Measurements from ENCODE around the gene SLX9.

SLX9 gene

GRCh38 chr21:44898011-44898488 lies 41.8 kb upstream of the SLX9 start:
- WGBS: 85% methylated on average over 13 of the region's 13 CpGs

GRCh38 chr21:44898851-44899767 lies 40.7 kb upstream of the SLX9 start:
- Histone ChIP-seq H3K14ac (ENCODE audit: low read length in 2 of 2) (no peak overlapping the region), H3K4me1 (ENCODE audit: control insufficient read depth, insufficient read depth, low read depth, low read length) (peaks cover 11% of the 10 kb centered on the region), H3K23ac (ENCODE audit: low read length in 2 of 2) (no peak overlapping the region), H2BK12ac (ENCODE audit: low read length in 2 of 2) (no peak overlapping the region), H2BK15ac (ENCODE audit: low read depth, poor library complexity, severe bottlenecking) (no peak overlapping the region), H3K4me3 (ENCODE audit: insufficient read depth in 1 of 2, low read depth in 1 of 2, low read length in 2 of 2) (no peak overlapping the region), H3K4ac (ENCODE audit: low read depth in 1 of 2, low read length in 2 of 2) (no peak overlapping the region), H4K91ac (ENCODE audit: low read length) (no peak overlapping the region), H3K18ac (ENCODE audit: low read depth in 1 of 2, low read length in 2 of 2) (no peak overlapping the region), H3K27me3 (ENCODE audit: control insufficient read depth in 1 of 2, insufficient read depth in 1 of 2, low read length in 2 of 2) (peaks cover 56 to 79% of the 10 kb centered on the region in 2 experiments), H3K9ac (ENCODE audit: low read length) (no peak overlapping the region), H2AK5ac (ENCODE audit: low read length, severe bottlenecking) (no peak overlapping the region), H3K4me2 (ENCODE audit: low read length, poor library complexity, severe bottlenecking) (no peak overlapping the region), H2BK120ac (ENCODE audit: low read depth, low read length) (no peak overlapping the region), H2BK5ac (ENCODE audit: low read depth, low read length, poor library complexity, severe bottlenecking) (no peak overlapping the region), H4K8ac (ENCODE audit: low read length) (no peak overlapping the region), H3K79me1 (replicated peaks; ENCODE audit: low read length, poor library complexity, severe bottlenecking) (no peaks in the 10 kb centered on the region), H3K36me3 (ENCODE audit: control insufficient read depth in 1 of 2, insufficient read depth in 2 of 2, low read depth in 1 of 2, low read length in 2 of 2) (no peaks in the 10 kb centered on the region), H2AFZ (ENCODE audit: low read depth, low read length) (no peak overlapping the region), H3K9me3 (ENCODE audit: control insufficient read depth, low read length) (no peaks in the 10 kb centered on the region), H3K27ac (ENCODE audit: low read length, poor library complexity, severe bottlenecking) (no peak overlapping the region)
- no peak for DNase-seq
- WGBS: 87% methylated on average over 49 of the region's 49 CpGs

More at GRCh38 chr21:44898011-44898488, 41.8 kb upstream of the SLX9 start:
- Histone ChIP-seq H2BK12ac (ENCODE audit: low read length in 2 of 2) (no peak overlapping the region), H3K27me3 (ENCODE audit: control insufficient read depth in 1 of 2, insufficient read depth in 1 of 2, low read length in 2 of 2) (peaks cover 63 to 87% of the 10 kb centered on the region in 2 experiments), H2AFZ (ENCODE audit: low read depth, low read length) (no peak overlapping the region), H3K4ac (ENCODE audit: low read depth in 1 of 2, low read length in 2 of 2) (no peak overlapping the region), H3K36me3 (ENCODE audit: control insufficient read depth in 1 of 2, insufficient read depth in 2 of 2, low read depth in 1 of 2, low read length in 2 of 2) (no peaks in the 10 kb centered on the region), H3K4me1 (ENCODE audit: control insufficient read depth, insufficient read depth, low read depth, low read length) (peaks cover 7% of the 10 kb centered on the region), H2AK5ac (ENCODE audit: low read length, severe bottlenecking) (no peak overlapping the region), H3K4me3 (ENCODE audit: insufficient read depth in 1 of 2, low read depth in 1 of 2, low read length in 2 of 2) (no peak overlapping the region), H3K4me2 (ENCODE audit: low read length, poor library complexity, severe bottlenecking) (no peak overlapping the region), H3K23ac (ENCODE audit: low read length in 2 of 2) (no peak overlapping the region), H3K18ac (ENCODE audit: low read depth in 1 of 2, low read length in 2 of 2) (no peak overlapping the region), H2BK5ac (ENCODE audit: low read depth, low read length, poor library complexity, severe bottlenecking) (no peak overlapping the region), H3K14ac (ENCODE audit: low read length in 2 of 2) (no peak overlapping the region), H3K9ac (ENCODE audit: low read length) (no peak overlapping the region), H3K27ac (ENCODE audit: low read length, poor library complexity, severe bottlenecking) (no peak overlapping the region), H3K79me1 (replicated peaks; ENCODE audit: low read length, poor library complexity, severe bottlenecking) (no peaks in the 10 kb centered on the region), H4K8ac (ENCODE audit: low read length) (no peak overlapping the region), H2BK120ac (ENCODE audit: low read depth, low read length) (no peak overlapping the region), H4K91ac (ENCODE audit: low read length) (no peak overlapping the region), H3K9me3 (ENCODE audit: control insufficient read depth, low read length) (no peaks in the 10 kb centered on the region), H2BK15ac (ENCODE audit: low read depth, poor library complexity, severe bottlenecking) (no peak overlapping the region)
- DNase-seq: no peak

- Histone ChIP-seq H2AFZ (ENCODE audit: low read depth, low read length) (no peak overlapping the region), H3K4me1 (ENCODE audit: control insufficient read depth, insufficient read depth, low read depth, low read length) (peaks cover 8% of the 10 kb centered on the region), H2AK5ac (ENCODE audit: low read length, severe bottlenecking) (no peak overlapping the region), H3K9me3 (ENCODE audit: control insufficient read depth, low read length) (no peaks in the 10 kb centered on the region), H3K4me3 (ENCODE audit: insufficient read depth in 1 of 2, low read depth in 1 of 2, low read length in 2 of 2) (no peak overlapping the region), H3K23ac (ENCODE audit: low read length in 2 of 2) (no peak overlapping the region), H3K9ac (ENCODE audit: low read length) (no peak overlapping the region), H2BK120ac (ENCODE audit: low read depth, low read length) (no peak overlapping the region), H3K18ac (ENCODE audit: low read depth in 1 of 2, low read length in 2 of 2) (no peak overlapping the region), H3K4ac (ENCODE audit: low read depth in 1 of 2, low read length in 2 of 2) (no peak overlapping the region), H3K27me3 (ENCODE audit: control insufficient read depth in 1 of 2, insufficient read depth in 1 of 2, low read length in 2 of 2) (peaks cover 52 to 79% of the 10 kb centered on the region in 2 experiments), H4K8ac (ENCODE audit: low read length) (no peak overlapping the region), H2BK5ac (ENCODE audit: low read depth, low read length, poor library complexity, severe bottlenecking) (no peak overlapping the region), H2BK12ac (ENCODE audit: low read length in 2 of 2) (no peak overlapping the region), H3K4me2 (ENCODE audit: low read length, poor library complexity, severe bottlenecking) (no peak overlapping the region), H2BK15ac (ENCODE audit: low read depth, poor library complexity, severe bottlenecking) (no peak overlapping the region), H3K14ac (ENCODE audit: low read length in 2 of 2) (no peak overlapping the region), H3K36me3 (ENCODE audit: control insufficient read depth in 1 of 2, insufficient read depth in 2 of 2, low read depth in 1 of 2, low read length in 2 of 2) (no peaks in the 10 kb centered on the region), H3K79me1 (replicated peaks; ENCODE audit: low read length, poor library complexity, severe bottlenecking) (no peaks in the 10 kb centered on the region), H4K91ac (ENCODE audit: low read length) (no peak overlapping the region), H3K27ac (ENCODE audit: low read length, poor library complexity, severe bottlenecking) (no peak overlapping the region)
- 89% methylated on average over 34 of the region's 37 CpGs for WGBS
- no peak for DNase-seq
These were observed 39.9 kb upstream of the SLX9 start for GRCh38 chr21:44899768-44900558.

Data from mesenchymal stem cell (in vitro differentiated cells and primary cell).